Activated T-cell treated with anti-CD3 and anti-CD28 coated beads, Interleukin-2, amount 50 U/mL, for 72 hours (primary cell): Measurements from ENCODE around the gene TNFRSF1A. TPM values are rescaled to one million over a fixed set of nuclear protein-coding genes. Genes with fewer than 3 reads are reported as not detected.
"Not testable (repeated sequence)": the region's sequence is repeated elsewhere in the genome, so short reads cannot be mapped to it uniquely, and the experiment has no call there.

Source experiments
- ATAC-seq, 2 donors: fragments of 150-1000 bp; cut with Tn5 transposase; replicated peaks in 1 of 2; 2 replicates each; pipeline ENCODE4 v1.10.0; 2021; ENCODE audit warnings: moderate library complexity in 2 of 2, mild to moderate bottlenecking in 1 of 2
- DNase-seq, 2 donors: peaks; one replicate each; pipeline ENCODE4 v3.0.0; 2021 to 2022; ENCODE audit warnings: mixed read lengths in 1 of 2
- H3K27ac Mint-ChIP-seq: one replicate; pipeline ENCODE4 v1.8.0; 2022; ENCODE audit warnings: mild to moderate bottlenecking, moderate library complexity, mixed read lengths
- H3K27me3 Mint-ChIP-seq: one replicate; pipeline ENCODE4 v1.8.0; 2022; ENCODE audit warnings: low read depth, mixed read lengths
- H3K36me3 Mint-ChIP-seq, 2 donors: one replicate each; pipeline ENCODE4 v1.8.0; 2022; ENCODE audit warnings: mixed read lengths in 2 of 2, mild to moderate bottlenecking in 1 of 2; ENCODE audit not compliant: insufficient read depth in 2 of 2
- H3K4me1 Mint-ChIP-seq: one replicate; pipeline ENCODE4 v1.8.0; 2022; ENCODE audit warnings: low read depth, mixed read lengths
- H3K4me3 Mint-ChIP-seq, 2 donors: one replicate each; pipeline ENCODE4 v1.8.0; 2022; ENCODE audit warnings: mild to moderate bottlenecking in 2 of 2, mixed read lengths in 2 of 2, moderate library complexity in 2 of 2
- H3K9me3 Mint-ChIP-seq, 2 donors: one replicate each; pipeline ENCODE4 v1.8.0; 2022; ENCODE audit warnings: mixed read lengths in 2 of 2
- total RNA-seq, 2 donors: library from RNA; stranded (reverse); gene quantifications; one replicate each; pipeline ENCODE4 v1.2.3, GENCODE V29; 2022

TNFRSF1A gene
- total RNA-seq, 2 donors from 2014 or later = 48.4 to 52.1 TPM

DNA sequence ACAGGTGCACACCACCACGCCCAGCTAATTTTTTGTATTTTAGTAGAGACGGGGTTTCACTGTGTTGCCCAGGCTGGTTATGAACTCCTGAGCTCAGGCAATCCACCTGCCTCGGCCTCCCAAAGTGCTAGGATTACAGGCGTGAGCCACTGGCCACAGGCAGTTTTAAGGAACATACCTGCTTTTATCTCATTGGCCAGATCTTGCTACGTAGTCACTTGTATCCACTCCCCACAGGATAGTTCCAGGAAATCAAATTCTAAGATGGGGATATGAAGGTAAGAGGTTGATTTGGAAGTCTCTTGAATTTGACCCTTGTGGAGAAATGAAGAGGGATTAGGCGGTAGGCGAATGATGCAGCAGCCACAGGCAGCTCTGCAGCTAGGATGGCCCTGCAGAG is 40.2 kb downstream of the TNFRSF1A start:
- DNase-seq (no peak), ATAC-seq (no peak)
- H3K27ac Mint-ChIP-seq = no peak overlapping the region
- no peaks in the 10 kb centered on the region for H3K27me3 Mint-ChIP-seq
- H3K9me3 Mint-ChIP-seq = no peaks in the 10 kb centered on the region
- no peaks in the 10 kb centered on the region for H3K36me3 Mint-ChIP-seq
- H3K4me3 Mint-ChIP-seq = no peak overlapping the region
- no peaks in the 10 kb centered on the region for H3K4me1 Mint-ChIP-seq

DNA sequence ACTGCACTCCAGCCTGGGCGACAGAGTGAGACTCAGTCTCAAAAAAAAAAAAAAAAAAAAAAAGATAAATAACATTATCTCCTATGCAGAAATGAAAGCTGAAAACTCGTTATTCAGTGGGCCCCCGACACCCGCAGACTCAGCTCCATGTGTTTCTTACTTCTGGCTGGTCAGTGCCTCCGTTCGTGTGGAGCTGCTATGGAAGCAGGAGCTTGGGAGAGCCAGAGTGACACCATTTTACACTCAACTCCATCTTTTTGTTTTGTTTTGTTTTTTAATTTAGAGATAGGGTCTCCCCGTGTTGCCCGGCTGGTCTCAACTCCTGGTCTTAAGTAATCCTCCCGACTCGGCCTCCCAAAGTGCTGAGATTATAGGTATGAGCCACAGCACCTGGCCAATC is 44.7 kb downstream of the TNFRSF1A start:
- Mint-ChIP-seq H3K4me1 (no peaks in the 10 kb centered on the region), H3K9me3 (no peaks in the 10 kb centered on the region), H3K4me3 (no peak overlapping the region), H3K27me3 (no peaks in the 10 kb centered on the region), H3K27ac (no peak overlapping the region), H3K36me3 (no peaks in the 10 kb centered on the region)
- DNase-seq (no peak), ATAC-seq (no peak)

DNA sequence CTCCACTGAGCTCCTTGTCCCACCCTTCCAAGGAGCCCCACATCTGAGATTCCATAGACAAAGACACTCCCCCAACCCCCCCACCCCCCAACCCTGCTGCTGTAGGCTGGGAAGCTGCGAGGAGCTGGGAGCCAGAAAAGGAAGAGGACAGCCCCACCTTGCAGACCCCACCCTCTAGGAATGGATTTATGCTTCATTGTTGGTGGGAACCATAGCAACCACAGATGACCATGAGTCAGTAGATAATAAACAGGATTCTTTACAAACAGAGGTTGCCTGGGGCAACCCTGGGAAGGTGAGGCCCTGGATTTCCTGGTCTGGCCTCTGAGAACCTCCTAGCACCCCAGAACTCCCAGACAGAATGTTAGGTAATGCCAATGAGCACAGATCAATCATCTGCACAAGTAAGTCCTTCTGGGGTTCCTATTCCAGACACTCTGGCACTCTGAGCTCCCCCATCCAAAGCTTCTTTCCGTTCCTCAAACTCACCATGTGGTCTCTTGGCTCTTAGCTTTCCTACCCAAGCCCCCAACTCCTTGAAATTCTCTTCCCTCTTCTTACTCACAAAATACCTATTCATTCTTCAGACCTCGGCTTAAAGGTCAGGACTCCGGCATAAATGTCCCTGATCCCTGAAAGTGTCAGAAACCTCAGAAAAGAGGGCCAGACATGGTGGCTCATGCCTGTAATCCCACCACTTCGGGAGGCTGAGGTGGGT is 46.6 kb downstream of the TNFRSF1A start:
- no peaks in the 10 kb centered on the region for H3K4me1 Mint-ChIP-seq
- ATAC-seq = no peak
- H3K9me3 Mint-ChIP-seq = no peaks in the 10 kb centered on the region
- H3K4me3 Mint-ChIP-seq = no peak overlapping the region
- H3K27me3 Mint-ChIP-seq = no peaks in the 10 kb centered on the region
- H3K36me3 Mint-ChIP-seq = no peaks in the 10 kb centered on the region
- no peak overlapping the region for H3K27ac Mint-ChIP-seq
- DNase-seq = no peak

DNA sequence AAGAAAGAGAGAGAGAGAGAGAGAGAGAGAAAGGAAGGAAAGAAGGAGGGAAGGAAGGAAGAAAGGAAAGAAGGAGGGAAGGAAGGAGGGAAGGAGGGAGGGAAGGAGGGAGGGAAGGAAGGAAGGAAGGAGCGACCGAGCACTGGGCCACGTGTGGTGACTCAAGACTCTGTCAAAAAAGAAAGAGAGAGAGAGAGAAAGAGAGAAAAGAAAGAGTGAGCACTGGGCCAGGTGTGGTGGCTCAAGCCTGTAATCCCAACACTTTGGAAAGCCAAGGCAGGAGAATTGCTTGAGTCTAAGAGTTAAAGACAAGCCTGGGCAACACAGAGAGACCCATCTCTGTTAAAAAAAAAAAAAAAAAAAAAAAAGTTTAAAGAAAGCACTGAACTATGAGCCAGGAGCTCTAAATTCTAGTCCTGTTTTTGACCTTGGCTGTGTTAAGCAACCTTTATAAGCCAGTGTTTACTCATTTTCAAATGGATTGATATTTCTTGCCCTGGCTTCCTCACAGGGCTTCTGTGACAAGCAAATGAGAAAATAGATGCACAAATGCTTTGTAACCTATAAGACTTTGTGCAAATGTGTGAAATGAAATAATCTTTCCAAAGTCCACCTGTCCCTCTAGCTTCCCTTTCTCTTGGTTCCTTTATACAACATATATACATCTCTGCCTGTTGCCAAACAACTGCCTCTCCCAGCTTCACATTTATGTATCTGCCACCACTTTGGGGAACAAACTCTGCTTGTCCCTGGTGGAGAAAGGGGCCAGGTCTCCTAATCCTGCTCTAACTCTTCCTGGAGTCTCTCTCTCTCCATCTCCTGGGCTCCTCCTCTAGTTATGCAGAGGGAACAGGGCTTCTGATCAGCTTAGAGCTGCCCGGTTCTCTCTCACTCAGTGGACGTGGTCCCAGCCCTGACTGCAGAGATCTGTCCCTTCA is 47.5 kb downstream of the TNFRSF1A start:
- ATAC-seq = no peak
- Mint-ChIP-seq H3K4me3 (no peak overlapping the region), H3K27me3 (no peaks in the 10 kb centered on the region), H3K36me3 (no peaks in the 10 kb centered on the region), H3K27ac (no peak overlapping the region), H3K9me3 (no peaks in the 10 kb centered on the region), H3K4me1 (no peaks in the 10 kb centered on the region)
- DNase-seq = no peak

DNA sequence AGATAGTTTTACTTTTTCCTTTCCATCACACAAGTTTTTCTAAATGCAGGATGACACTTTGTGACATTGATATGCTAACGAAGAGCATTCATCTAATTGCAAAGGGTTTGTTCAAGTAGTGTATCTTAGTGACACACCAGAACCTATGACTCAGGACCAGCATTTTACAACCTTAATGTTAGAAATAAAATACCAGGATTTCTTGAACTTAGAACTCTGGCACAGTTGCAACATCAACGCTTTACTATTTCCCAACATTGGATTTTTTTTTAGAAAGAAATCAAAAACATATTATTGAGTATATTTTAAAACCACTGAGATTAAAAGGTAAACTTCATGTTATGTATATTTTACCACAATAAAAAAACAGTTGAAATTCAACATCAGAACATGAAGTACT is 49.3 kb downstream of the TNFRSF1A start:
- no peak overlapping the region for H3K27ac Mint-ChIP-seq
- no peaks in the 10 kb centered on the region for H3K4me1 Mint-ChIP-seq

DNA sequence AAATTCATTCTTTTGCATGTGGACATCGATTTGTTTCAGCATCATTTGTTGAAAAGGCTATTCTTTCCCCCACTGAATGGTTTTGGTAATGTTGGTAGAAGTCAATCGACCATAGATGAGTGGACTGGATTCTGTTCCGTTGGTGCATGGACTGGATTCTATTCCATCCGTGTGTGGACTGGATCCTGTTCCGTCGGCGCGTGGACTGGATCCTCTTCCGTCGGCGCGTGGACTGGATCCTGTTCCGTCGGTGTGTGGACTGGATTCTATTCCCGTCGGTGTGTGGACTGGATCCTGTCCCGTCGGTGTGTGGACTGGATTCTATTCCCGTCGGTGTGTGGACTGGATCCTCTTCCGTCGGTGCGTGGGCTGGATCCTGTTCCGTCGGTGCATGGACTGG is 52.0 kb downstream of the TNFRSF1A start:
- not testable (repeated sequence) for H3K4me1 Mint-ChIP-seq, H3K4me3 Mint-ChIP-seq, ATAC-seq, H3K36me3 Mint-ChIP-seq, H3K27ac Mint-ChIP-seq, DNase-seq, H3K9me3 Mint-ChIP-seq, H3K27me3 Mint-ChIP-seq

More for the DNA sequence above, 49.3 kb downstream of the TNFRSF1A start:
- H3K27me3 Mint-ChIP-seq = no peaks in the 10 kb centered on the region
- no peak overlapping the region for H3K4me3 Mint-ChIP-seq
- DNase-seq = no peak
- no peak for ATAC-seq
- no peaks in the 10 kb centered on the region for H3K9me3 Mint-ChIP-seq
- no peaks in the 10 kb centered on the region for H3K36me3 Mint-ChIP-seq

DNA sequence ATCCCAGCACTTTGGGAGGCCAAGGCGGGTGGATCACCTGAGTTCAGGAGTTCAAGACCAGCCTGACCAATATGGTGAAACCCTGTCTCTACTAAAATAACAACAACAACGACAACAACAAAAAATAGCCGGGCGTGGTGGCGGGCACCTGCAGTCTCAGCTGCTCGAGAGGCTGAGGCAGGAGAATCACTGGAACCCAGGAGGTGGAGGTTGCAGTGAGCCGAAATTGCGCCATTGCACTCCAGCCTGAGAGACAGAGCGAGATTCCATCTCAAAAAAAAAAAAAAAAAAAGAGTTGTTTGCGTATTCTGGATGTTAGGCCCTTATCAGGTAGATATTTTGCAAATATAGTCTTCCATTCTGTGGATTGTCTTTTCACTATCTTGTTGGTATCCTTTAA is 52.8 kb downstream of the TNFRSF1A start:
- not testable (repeated sequence) for H3K9me3 Mint-ChIP-seq, H3K27me3 Mint-ChIP-seq, H3K36me3 Mint-ChIP-seq, H3K27ac Mint-ChIP-seq, ATAC-seq, H3K4me1 Mint-ChIP-seq, DNase-seq, H3K4me3 Mint-ChIP-seq

DNA sequence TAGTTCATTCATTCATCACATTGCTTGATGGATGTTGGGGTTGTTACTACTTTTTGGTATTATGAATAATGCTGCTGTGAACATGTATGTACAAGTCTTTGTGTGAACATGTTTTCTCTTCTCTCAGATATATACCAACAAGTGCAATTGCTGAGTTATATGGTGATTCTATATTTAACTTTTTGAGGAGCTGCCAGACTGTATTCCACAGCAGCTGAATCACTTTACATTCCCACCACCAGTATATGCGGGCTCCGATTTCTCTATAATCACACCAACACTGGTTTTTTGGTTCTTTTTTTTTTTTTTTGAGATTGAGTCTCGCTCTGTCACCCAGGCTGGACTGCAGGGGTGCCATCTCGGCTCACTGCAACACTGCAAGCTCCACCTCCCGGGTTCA is 53.6 kb downstream of the TNFRSF1A start:
- DNase-seq (no peak), ATAC-seq (no peak)
- no peak overlapping the region for H3K27ac Mint-ChIP-seq
- H3K4me1 Mint-ChIP-seq = peaks cover 6% of the 10 kb centered on the region
- no peaks in the 10 kb centered on the region for H3K27me3 Mint-ChIP-seq
- H3K36me3 Mint-ChIP-seq = no peaks in the 10 kb centered on the region
- no peak overlapping the region for H3K4me3 Mint-ChIP-seq
- H3K9me3 Mint-ChIP-seq = no peaks in the 10 kb centered on the region

DNA sequence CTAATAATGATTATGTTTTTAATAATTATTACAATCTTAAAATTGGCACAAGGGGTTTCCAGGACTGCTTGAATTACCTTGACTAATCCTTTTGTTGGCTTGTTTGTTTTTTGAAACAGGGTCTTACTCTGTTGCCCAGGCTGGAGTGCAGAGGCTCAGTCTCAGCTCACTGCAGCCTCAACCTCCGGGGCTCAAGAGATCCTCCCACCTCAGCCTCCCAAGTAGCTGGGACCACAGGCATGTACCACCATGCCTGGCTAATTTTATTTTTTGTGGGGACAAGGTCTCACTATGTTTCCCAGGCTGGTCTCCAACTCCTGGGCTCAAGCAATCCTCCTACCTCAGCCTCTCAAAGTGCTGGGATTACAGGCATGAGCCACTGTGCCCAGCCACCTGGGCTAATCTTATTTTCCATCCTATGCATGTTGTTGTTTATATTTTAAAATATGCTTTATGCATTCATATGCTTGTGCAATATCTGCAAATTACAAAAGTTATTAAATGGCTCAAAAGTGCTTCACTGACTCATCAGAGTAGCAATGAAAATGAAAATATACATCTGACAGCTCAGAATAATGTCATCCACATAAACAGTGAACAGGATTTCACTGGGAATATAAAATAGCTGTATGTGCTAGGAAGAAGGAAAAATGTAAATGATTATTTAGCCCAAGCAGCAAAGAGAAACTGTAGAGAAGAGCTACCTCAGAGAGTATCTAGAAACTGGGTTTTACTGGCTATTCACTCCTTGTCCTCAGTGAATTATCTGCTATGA is 56.2 kb downstream of the TNFRSF1A start:
- Mint-ChIP-seq H3K9me3 (no peaks in the 10 kb centered on the region), H3K4me3 (no peak overlapping the region), H3K36me3 (no peaks in the 10 kb centered on the region), H3K27me3 (peaks cover 7% of the 10 kb centered on the region), H3K27ac (no peak overlapping the region), H3K4me1 (peaks cover 6% of the 10 kb centered on the region)
- DNase-seq (no peak), ATAC-seq (no peak)

DNA sequence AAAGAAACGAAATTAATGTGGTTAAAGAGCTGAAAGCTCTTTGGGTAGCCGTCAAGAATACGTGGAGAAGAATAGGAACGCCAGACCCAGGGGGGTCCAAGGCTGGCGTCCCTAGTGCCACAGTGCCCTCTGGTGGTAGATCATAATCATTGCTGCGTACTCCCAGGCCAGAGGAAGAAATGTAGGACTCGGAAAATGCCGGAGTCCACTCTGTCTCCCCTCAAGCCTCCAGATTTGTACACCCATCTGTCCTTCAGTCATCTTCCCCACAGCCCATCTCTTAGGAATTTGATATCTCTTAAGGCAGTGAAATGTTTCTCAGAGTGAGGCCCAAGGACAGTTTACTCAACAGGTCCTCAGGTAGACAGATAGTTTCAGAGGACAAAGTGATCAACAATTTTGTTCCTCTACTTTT is 56.8 kb downstream of the TNFRSF1A start:
- peaks cover 6% of the 10 kb centered on the region for H3K4me1 Mint-ChIP-seq

DNA sequence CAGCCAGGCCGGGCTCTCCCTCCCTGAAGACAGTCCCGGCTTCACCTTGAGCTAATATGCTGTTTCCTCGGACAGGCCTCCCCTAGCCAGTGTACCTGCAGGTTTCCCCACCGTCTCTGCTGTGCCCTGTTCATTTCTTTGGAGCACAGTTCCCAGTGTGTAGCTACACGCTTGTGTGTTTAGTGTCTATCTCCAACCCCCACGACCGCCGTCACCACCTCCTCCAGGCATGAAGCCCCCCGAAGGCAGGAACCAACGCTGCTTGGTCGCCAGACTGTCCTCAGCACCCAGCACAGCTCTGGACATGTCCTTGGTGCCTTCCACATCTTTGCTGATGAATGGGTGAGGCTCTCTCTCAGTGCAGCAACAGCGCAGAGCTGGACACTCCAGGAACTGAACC is 57.6 kb downstream of the TNFRSF1A start:
- no peak for ATAC-seq
- Mint-ChIP-seq H3K4me3 (no peak overlapping the region), H3K36me3 (no peaks in the 10 kb centered on the region), H3K9me3 (no peaks in the 10 kb centered on the region), H3K4me1 (peaks cover 6% of the 10 kb centered on the region), H3K27ac (no peak overlapping the region), H3K27me3 (peaks cover 21% of the 10 kb centered on the region)
- DNase-seq = no peak

More for the DNA sequence above, 56.8 kb downstream of the TNFRSF1A start:
- Mint-ChIP-seq H3K36me3 (no peaks in the 10 kb centered on the region), H3K27ac (no peak overlapping the region), H3K27me3 (peaks cover 13% of the 10 kb centered on the region), H3K9me3 (no peaks in the 10 kb centered on the region), H3K4me3 (no peak overlapping the region)
- DNase-seq (peak; percentile 52 to 74), ATAC-seq (peak; percentile 76 to 77)

DNA sequence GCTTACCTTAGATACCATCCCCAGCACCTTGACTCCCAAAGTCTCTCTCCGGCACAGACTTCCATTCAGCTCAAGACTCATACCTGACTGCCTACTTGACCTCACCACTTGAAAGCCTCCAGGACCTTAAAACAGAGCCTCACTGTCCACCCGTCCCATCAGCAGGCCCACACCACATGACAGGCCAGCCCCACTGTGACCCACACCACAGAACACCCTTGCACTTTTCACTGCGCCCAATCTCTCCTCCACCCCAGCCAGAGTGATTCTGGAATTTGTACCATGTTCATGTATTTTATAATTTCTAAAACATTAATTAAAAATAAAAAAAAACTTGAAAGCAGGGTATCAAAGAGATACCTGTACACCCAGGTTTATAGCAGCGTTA is 59.4 kb downstream of the TNFRSF1A start:
- no peak overlapping the region for H3K27ac Mint-ChIP-seq
- DNase-seq = no peak
- no peaks in the 10 kb centered on the region for H3K9me3 Mint-ChIP-seq
- no peak overlapping the region for H3K4me3 Mint-ChIP-seq
- H3K36me3 Mint-ChIP-seq = no peaks in the 10 kb centered on the region
- peaks cover 14% of the 10 kb centered on the region for H3K4me1 Mint-ChIP-seq
- H3K27me3 Mint-ChIP-seq = peaks cover 24% of the 10 kb centered on the region
- ATAC-seq = no peak
